H9 (cell line): ENCODE data around the gene LAMB1. TPM values are rescaled to one million over a fixed set of nuclear protein-coding genes. Genes with fewer than 3 reads are reported as not detected.

ENCODE experiments used
- DNase-seq: peaks from one replicate; pipeline ENCODE4 v3.0.0-alpha.2; 2017
- H2AFZ ChIP-seq: one replicate; pipeline ENCODE4 v1.6.1; 2013; ENCODE audit warnings: mild to moderate bottlenecking, low read length, control low read depth, moderate library complexity
- H2AK5ac ChIP-seq: 2 replicates; pipeline ENCODE4 v1.6.1; 2013; ENCODE audit warnings: low read length, control low read depth, mixed read lengths; ENCODE audit not compliant: insufficient read length
- H2BK120ac ChIP-seq: one replicate; pipeline ENCODE4 v1.6.1; 2013; ENCODE audit warnings: low read depth, mild to moderate bottlenecking, low read length, control low read depth, inconsistent platforms; ENCODE audit not compliant: poor library complexity, severe bottlenecking
- H2BK12ac ChIP-seq: 2 replicates; pipeline ENCODE4 v1.6.1; 2013; ENCODE audit warnings: low read length, control low read depth, mixed read lengths, low read depth; ENCODE audit not compliant: insufficient read length
- H2BK15ac ChIP-seq: 2 replicates; pipeline ENCODE4 v1.6.1; 2013; ENCODE audit warnings: low read depth, low read length, control low read depth
- H2BK20ac ChIP-seq: one replicate; pipeline ENCODE4 v1.6.1; 2013; ENCODE audit warnings: low read depth, mild to moderate bottlenecking, low read length, control low read depth, inconsistent platforms; ENCODE audit not compliant: poor library complexity, severe bottlenecking
- H2BK5ac ChIP-seq: 2 replicates; pipeline ENCODE4 v1.6.1; 2013; ENCODE audit warnings: low read length, control low read depth, mixed read lengths; ENCODE audit not compliant: insufficient read length
- H3K14ac ChIP-seq: 2 replicates; pipeline ENCODE4 v1.6.1; 2013; ENCODE audit warnings: low read length, control low read depth; ENCODE audit not compliant: insufficient read depth
- H3K18ac ChIP-seq: 2 replicates; pipeline ENCODE4 v1.6.1; 2013; ENCODE audit warnings: low read depth, mild to moderate bottlenecking, mixed read lengths, low read length, control low read depth; ENCODE audit not compliant: insufficient read length
- H3K23ac ChIP-seq: 2 replicates; pipeline ENCODE4 v1.6.1; 2013; ENCODE audit warnings: low read length, control low read depth, mixed read lengths, low read depth; ENCODE audit not compliant: insufficient read length
- H3K23me2 ChIP-seq: 2 replicates; pipeline ENCODE4 v1.6.1; 2013; ENCODE audit warnings: low read depth, mild to moderate bottlenecking, mixed read lengths, low read length, control low read depth; ENCODE audit not compliant: insufficient read length, poor library complexity, severe bottlenecking
- H3K27ac ChIP-seq: 2 replicates; pipeline ENCODE4 v1.5.1; 2013; ENCODE audit warnings: low read length, control low read depth, mixed read lengths, low read depth; ENCODE audit not compliant: insufficient read length
- H3K27me3 ChIP-seq: 2 replicates; pipeline ENCODE4 v1.6.1; 2013; ENCODE audit warnings: low read length, control low read depth, inconsistent platforms; ENCODE audit not compliant: insufficient read depth
- H3K4ac ChIP-seq: 2 replicates; pipeline ENCODE4 v1.6.1; 2013; ENCODE audit warnings: low read depth, mild to moderate bottlenecking, control low read depth, inconsistent platforms, low read length, moderate library complexity
- H3K4me1 ChIP-seq: 2 replicates; pipeline ENCODE4 v1.6.1; 2013; ENCODE audit warnings: low read length, control low read depth, inconsistent platforms; ENCODE audit not compliant: insufficient read depth
- H3K4me2 ChIP-seq: 2 replicates; pipeline ENCODE4 v1.6.1; 2013; ENCODE audit warnings: low read length, control low read depth, mixed read lengths; ENCODE audit not compliant: insufficient read length, insufficient read depth
- H3K56ac ChIP-seq: 2 replicates; pipeline ENCODE4 v1.6.1; 2013; ENCODE audit warnings: low read depth, mild to moderate bottlenecking, mixed read lengths, low read length, control low read depth; ENCODE audit not compliant: insufficient read length
- H3K79me1 ChIP-seq: 2 replicates; pipeline ENCODE4 v1.6.1; 2013; ENCODE audit warnings: low read depth, mild to moderate bottlenecking, moderate library complexity, low read length, control low read depth, inconsistent platforms; ENCODE audit not compliant: insufficient read depth, poor library complexity, severe bottlenecking
- H3K79me2 ChIP-seq: 2 replicates; pipeline ENCODE4 v1.6.1; 2013; ENCODE audit warnings: low read length, control low read depth, inconsistent platforms; ENCODE audit not compliant: insufficient read depth
- H3K9ac ChIP-seq: 2 replicates; pipeline ENCODE4 v1.6.1; 2013; ENCODE audit warnings: low read length, control low read depth, mixed read lengths; ENCODE audit not compliant: insufficient read length; ENCODE audit errors: extremely low read depth
- H3K9me3 ChIP-seq: one replicate; pipeline ENCODE4 v1.6.1; 2013; ENCODE audit warnings: low read depth, low read length, inconsistent platforms; ENCODE audit not compliant: control insufficient read depth
- H3T11ph ChIP-seq: one replicate; pipeline ENCODE4 v1.6.1; 2013; ENCODE audit warnings: mild to moderate bottlenecking, low read length, control low read depth, inconsistent platforms
- H4K20me1 ChIP-seq: one replicate; pipeline ENCODE4 v1.6.1; 2013; ENCODE audit not compliant: control insufficient read depth, insufficient read length, insufficient read depth
- H4K5ac ChIP-seq: 2 replicates; pipeline ENCODE4 v1.6.1; 2013; ENCODE audit warnings: low read depth, mild to moderate bottlenecking, mixed read lengths, low read length, control low read depth; ENCODE audit not compliant: insufficient read length
- H4K8ac ChIP-seq: replicated peaks from 2 replicates; pipeline ENCODE4 v1.6.1; 2013; ENCODE audit warnings: low read length, control low read depth, mixed read lengths, low read depth; ENCODE audit not compliant: insufficient read length
- H4K91ac ChIP-seq: 2 replicates; pipeline ENCODE4 v1.6.1; 2013; ENCODE audit warnings: low read depth, mild to moderate bottlenecking, moderate library complexity, mixed read lengths, low read length, control low read depth; ENCODE audit not compliant: insufficient read length
- H3K27ac Mint-ChIP-seq, 3 experiments: 2 replicates in 2 of 3; 3 replicates in 1 of 3; pipeline ENCODE4 v1.8.0; 2020 to 2021; ENCODE audit warnings: mixed read lengths in 3 of 3, mild to moderate bottlenecking in 1 of 3, moderate library complexity in 1 of 3
- H3K27me3 Mint-ChIP-seq: 2 replicates; pipeline ENCODE4 v1.8.0; 2021; ENCODE audit warnings: low read depth, mild to moderate bottlenecking, moderate library complexity, mixed read lengths
- H3K36me3 Mint-ChIP-seq, 3 experiments: 2 replicates in 2 of 3; 3 replicates in 1 of 3; pipeline ENCODE4 v1.8.0; 2020 to 2021; ENCODE audit warnings: low read depth in 3 of 3, mixed read lengths in 3 of 3; ENCODE audit not compliant: insufficient read depth in 1 of 3
- H3K4me1 Mint-ChIP-seq, 2 experiments: 2 replicates each; pipeline ENCODE4 v1.8.0; 2020; ENCODE audit warnings: mixed read lengths in 2 of 2
- H3K4me3 Mint-ChIP-seq, 2 experiments: 2 replicates in 1 of 2; 3 replicates in 1 of 2; pipeline ENCODE4 v1.8.0; 2020 to 2021; ENCODE audit warnings: mild to moderate bottlenecking in 2 of 2, mixed read lengths in 2 of 2, moderate library complexity in 1 of 2
- H3K9me3 Mint-ChIP-seq, 2 experiments: 2 replicates in 1 of 2; 3 replicates in 1 of 2; pipeline ENCODE4 v1.8.0; 2020; ENCODE audit warnings: mild to moderate bottlenecking in 2 of 2, mixed read lengths in 2 of 2, moderate library complexity in 1 of 2
- WGBS: extraction: QIAGEN DNeasy Blood & Tissue Kit; methylation state at CpG from one replicate; pipeline ENCODE4 v1.1.7; 2013; ENCODE audit warnings: missing lambda C conversion rate, low lambda C conversion rate, mixed read lengths; ENCODE audit not compliant: insufficient read length; ENCODE audit errors: extremely low coverage; 5-methylcytosine and 5-hydroxymethylcytosine counted together
- total RNA-seq: library from RNA; stranded (reverse); gene quantifications from 2 replicates; pipeline ENCODE4 v1.2.1, GENCODE V29; 2021
- TF ChIP-seq, protein P1 (sequence below): fragments of 200-600 bp; sonication (generic); conservative IDR thresholded peaks from 3 replicates; pipeline ENCODE4 v1.8.0; 2021; ENCODE audit warnings: antibody characterized with exemption, mild to moderate bottlenecking

Gene LAMB1
- total RNA-seq, 1 experiment from 2014 or later, result 75.8 TPM

DNA sequence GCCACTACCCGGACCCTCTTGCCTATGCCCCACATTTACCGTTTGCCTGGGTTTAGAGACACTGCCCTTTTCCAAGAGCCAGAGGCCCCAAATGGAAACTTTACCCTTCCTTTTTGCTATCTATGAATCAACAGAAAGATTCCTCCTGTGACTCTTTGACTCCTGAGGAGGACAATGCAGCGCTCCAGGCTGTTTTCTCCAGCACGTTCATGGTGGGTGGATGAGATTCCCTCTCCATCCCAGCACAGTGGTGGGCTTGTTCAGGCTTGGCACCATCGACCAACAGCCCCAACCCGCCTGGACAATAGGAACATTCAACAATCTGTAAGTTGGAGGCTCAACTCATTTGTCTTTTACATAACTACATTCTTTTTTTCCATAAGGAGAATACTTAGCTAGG is 56.1 kb downstream of the LAMB1 start:
- H3K27ac ChIP-seq, result no peak overlapping the region
- H3K36me3 Mint-ChIP-seq, result peaks cover 5 to 79% (median 43%) of the 10 kb centered on the region in 3 experiments; a peak in 5 of 7 replicates

More for the DNA sequence above, 56.1 kb downstream of the LAMB1 start:
- no peak overlapping the region for H2BK15ac ChIP-seq
- no peaks in the 10 kb centered on the region for H3K79me1 ChIP-seq
- Mint-ChIP-seq H3K9me3 (no peaks in the 10 kb centered on the region), H3K27ac (0 out of 7 replicates have a peak overlapping the region, but pooled peaks of 1 of the 3 experiments have one; percentile 28), H3K4me3 (no peak overlapping the region), H3K27me3 (no peaks in the 10 kb centered on the region), H3K4me1 (peaks cover 13 to 15% of the 10 kb centered on the region in 2 experiments)
- H2AK5ac ChIP-seq, result no peak overlapping the region
- no peak overlapping the region for H3T11ph ChIP-seq
- no peak overlapping the region for H2BK12ac ChIP-seq
- H2BK20ac ChIP-seq, result no peak overlapping the region
- H3K23ac ChIP-seq, result no peak overlapping the region
- no peak overlapping the region for H4K8ac ChIP-seq
- no peak overlapping the region for H2BK120ac ChIP-seq
- H3K14ac ChIP-seq, result no peak overlapping the region
- no peak overlapping the region for H3K4ac ChIP-seq
- H3K23me2 ChIP-seq, result no peaks in the 10 kb centered on the region
- peaks cover 9% of the 10 kb centered on the region for H3K4me1 ChIP-seq
- no peak overlapping the region for H2AFZ ChIP-seq
- no peak overlapping the region for H4K5ac ChIP-seq
- H4K91ac ChIP-seq, result no peak overlapping the region
- no peak overlapping the region for H3K9ac ChIP-seq
- no peaks in the 10 kb centered on the region for H3K9me3 ChIP-seq
- H4K20me1 ChIP-seq, result no peaks in the 10 kb centered on the region
- no peaks in the 10 kb centered on the region for H3K79me2 ChIP-seq
- TF ChIP-seq, protein P1, sequence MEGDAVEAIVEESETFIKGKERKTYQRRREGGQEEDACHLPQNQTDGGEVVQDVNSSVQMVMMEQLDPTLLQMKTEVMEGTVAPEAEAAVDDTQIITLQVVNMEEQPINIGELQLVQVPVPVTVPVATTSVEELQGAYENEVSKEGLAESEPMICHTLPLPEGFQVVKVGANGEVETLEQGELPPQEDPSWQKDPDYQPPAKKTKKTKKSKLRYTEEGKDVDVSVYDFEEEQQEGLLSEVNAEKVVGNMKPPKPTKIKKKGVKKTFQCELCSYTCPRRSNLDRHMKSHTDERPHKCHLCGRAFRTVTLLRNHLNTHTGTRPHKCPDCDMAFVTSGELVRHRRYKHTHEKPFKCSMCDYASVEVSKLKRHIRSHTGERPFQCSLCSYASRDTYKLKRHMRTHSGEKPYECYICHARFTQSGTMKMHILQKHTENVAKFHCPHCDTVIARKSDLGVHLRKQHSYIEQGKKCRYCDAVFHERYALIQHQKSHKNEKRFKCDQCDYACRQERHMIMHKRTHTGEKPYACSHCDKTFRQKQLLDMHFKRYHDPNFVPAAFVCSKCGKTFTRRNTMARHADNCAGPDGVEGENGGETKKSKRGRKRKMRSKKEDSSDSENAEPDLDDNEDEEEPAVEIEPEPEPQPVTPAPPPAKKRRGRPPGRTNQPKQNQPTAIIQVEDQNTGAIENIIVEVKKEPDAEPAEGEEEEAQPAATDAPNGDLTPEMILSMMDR, result no peak
- no peak overlapping the region for H3K56ac ChIP-seq
- H3K18ac ChIP-seq, result no peak overlapping the region
- no CpG with 5 or more reads among the region's 6 CpGs for WGBS
- no peak overlapping the region for H3K4me2 ChIP-seq
- no peaks in the 10 kb centered on the region for H3K27me3 ChIP-seq
- no peak for DNase-seq
- no peak overlapping the region for H2BK5ac ChIP-seq
